Measurements from ENCODE around the gene DAPK1.

GRCh38 chr9:87594194-87594593 is 96.5 kb downstream of the DAPK1 start:
- TF ChIP-seq, protein P1, sequence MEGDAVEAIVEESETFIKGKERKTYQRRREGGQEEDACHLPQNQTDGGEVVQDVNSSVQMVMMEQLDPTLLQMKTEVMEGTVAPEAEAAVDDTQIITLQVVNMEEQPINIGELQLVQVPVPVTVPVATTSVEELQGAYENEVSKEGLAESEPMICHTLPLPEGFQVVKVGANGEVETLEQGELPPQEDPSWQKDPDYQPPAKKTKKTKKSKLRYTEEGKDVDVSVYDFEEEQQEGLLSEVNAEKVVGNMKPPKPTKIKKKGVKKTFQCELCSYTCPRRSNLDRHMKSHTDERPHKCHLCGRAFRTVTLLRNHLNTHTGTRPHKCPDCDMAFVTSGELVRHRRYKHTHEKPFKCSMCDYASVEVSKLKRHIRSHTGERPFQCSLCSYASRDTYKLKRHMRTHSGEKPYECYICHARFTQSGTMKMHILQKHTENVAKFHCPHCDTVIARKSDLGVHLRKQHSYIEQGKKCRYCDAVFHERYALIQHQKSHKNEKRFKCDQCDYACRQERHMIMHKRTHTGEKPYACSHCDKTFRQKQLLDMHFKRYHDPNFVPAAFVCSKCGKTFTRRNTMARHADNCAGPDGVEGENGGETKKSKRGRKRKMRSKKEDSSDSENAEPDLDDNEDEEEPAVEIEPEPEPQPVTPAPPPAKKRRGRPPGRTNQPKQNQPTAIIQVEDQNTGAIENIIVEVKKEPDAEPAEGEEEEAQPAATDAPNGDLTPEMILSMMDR (IDR thresholded peaks at IDR 0.05): no peak
- TF ChIP-seq CHD4 (IDR thresholded peaks at IDR 0.05; ENCODE audit: borderline replicate concordance): no peak
- no peak for TF ChIP-seq RFX5 (IDR thresholded peaks at IDR 0.05)
- TF ChIP-seq POLR2A (IDR thresholded peaks at IDR 0.05; ENCODE audit: low read length): no peak
- TF ChIP-seq RNF2 (IDR thresholded peaks at IDR 0.05; ENCODE audit: borderline replicate concordance, low read depth): no peak

Data from A549 (cell line).